HepG2 (cell line): ENCODE results near the gene IL17C. TPM values are rescaled to one million over a fixed set of nuclear protein-coding genes. Genes with fewer than 3 reads are reported as not detected.

Experiments used
- ATAC-seq: fragments of 200-7000 bp; cut with Tn5 transposase; 3 replicates; pipeline ENCODE4 v1.9.1; 2020; ENCODE audit warnings: mild to moderate bottlenecking, moderate library complexity
- BruUV-seq: library from RNA; stranded (reverse); fragments of 400-500 nt; replicated peaks from 2 replicates; lab custom pipeline; 2021; lab: Mats Ljungman, UMichigan
- CTCF ChIA-PET: fragments of 300-600 bp; formaldehyde crosslinking; extraction: SDS; loops from one replicate; lab custom pipeline; 2021; ENCODE audit warnings: low total read pairs, inconsistent platforms, low intra/inter-chr PET ratio; lab: Yijun Ruan, JAX
- POLR2A ChIA-PET: fragments of 350-600 bp; sonication (Branson Sonifier 250); formaldehyde crosslinking; loops from one replicate; lab custom pipeline; 2020; ENCODE audit warnings: antibody characterized with exemption, inconsistent platforms; lab: Yijun Ruan, JAX
- DNase-seq: peaks from one replicate; pipeline ENCODE4 v3.0.0-alpha.2; 2015; ENCODE audit warnings: low spot score
- FAIRE-seq: peaks from 3 replicates; lab custom pipeline; 2011; peaks lifted over from hg19 to GRCh38; lab: Jason Lieb, UNC
- H2AFZ ChIP-seq: one replicate; pipeline ENCODE4 v1.6.1; 2011; ENCODE audit warnings: low read length, inconsistent platforms
- H3K27ac ChIP-seq: fragments of 300-600 bp; 3 replicates; pipeline ENCODE4 v1.8.0; 2011; ENCODE audit warnings: mixed run types, mild to moderate bottlenecking, mixed read lengths, low read length, inconsistent platforms; ENCODE audit not compliant: insufficient read depth; ENCODE audit errors: extremely low read length
- H3K27me3 ChIP-seq, 2 experiments: fragments of 200-600 bp in 1 of 2; 2 replicates in 1 of 2; 3 replicates in 1 of 2; pipeline versions ENCODE4 v1.6.0 to v1.8.0; 2011; ENCODE audit warnings: low read length in 2 of 2, mild to moderate bottlenecking in 2 of 2, moderate library complexity in 2 of 2, inconsistent platforms in 1 of 2; ENCODE audit not compliant: insufficient read depth in 2 of 2, control insufficient read depth in 1 of 2
- H3K36me3 ChIP-seq, 2 experiments: fragments of 200-600 bp in 1 of 2; replicated peaks in 1 of 2; 2 replicates in 1 of 2; 3 replicates in 1 of 2; pipeline versions ENCODE4 v1.5.1 to v1.8.0; 2011; ENCODE audit warnings: low read length in 2 of 2, inconsistent platforms in 1 of 2; ENCODE audit not compliant: insufficient read depth in 2 of 2, control insufficient read depth in 1 of 2
- H3K4me1 ChIP-seq: 2 replicates; pipeline ENCODE4 v1.5.1; 2012; ENCODE audit warnings: low read length, inconsistent platforms; ENCODE audit not compliant: insufficient read depth
- H3K4me2 ChIP-seq: 2 replicates; pipeline ENCODE4 v1.6.0; 2011; ENCODE audit warnings: low read depth, low read length, inconsistent platforms
- H3K4me3 ChIP-seq, 3 experiments: fragments of 200-600 bp in 1 of 3; sonication (generic), shearing (Covaris generic) in 1 of 3; replicated peaks in 1 of 3; 2 replicates each; pipeline ENCODE4 v1.5.1; 2011 to 2016; ENCODE audit warnings: low read length in 3 of 3, inconsistent platforms in 2 of 3, low read depth in 2 of 3, mild to moderate bottlenecking in 2 of 3, control low read depth in 1 of 3, mixed read lengths in 1 of 3; ENCODE audit not compliant: insufficient read depth in 1 of 3
- H3K79me2 ChIP-seq: one replicate; pipeline ENCODE4 v1.6.1; 2011; ENCODE audit warnings: low read length, inconsistent platforms; ENCODE audit not compliant: insufficient read depth
- H3K9ac ChIP-seq: 2 replicates; pipeline ENCODE4 v1.6.0; 2011; ENCODE audit warnings: mild to moderate bottlenecking, low read depth, low read length, inconsistent platforms; ENCODE audit not compliant: insufficient read depth
- H3K9me3 ChIP-seq: 2 replicates; pipeline ENCODE4 v1.5.1; 2012; ENCODE audit warnings: mild to moderate bottlenecking, low read length
- H4K20me1 ChIP-seq: 2 replicates; pipeline ENCODE4 v1.6.0; 2011; ENCODE audit warnings: inconsistent platforms, mild to moderate bottlenecking, low read length, moderate library complexity; ENCODE audit not compliant: insufficient read depth
- AGO1 ChIP-seq: fragments of 200-400 bp; formaldehyde crosslinking; IDR thresholded peaks from 2 replicates; pipeline ENCODE4 v1.6.1; 2017; ENCODE audit warnings: mild to moderate bottlenecking, low read depth, low read length, moderate library complexity; ENCODE audit not compliant: poor library complexity, severe bottlenecking
- CCDC6 ChIP-seq: sonication (generic); formaldehyde crosslinking; IDR thresholded peaks from 2 replicates; pipeline ENCODE4 v1.8.1; 2022; ENCODE audit warnings: mild to moderate bottlenecking, missing genetic modification reagents, moderate library complexity
- HMGXB4 ChIP-seq, 2 experiments: sonication (generic) in 1 of 2; formaldehyde crosslinking in 1 of 2; IDR thresholded peaks; 2 replicates each; pipeline versions ENCODE4 v1.4.0 to v1.6.1; 2018 to 2020; ENCODE audit warnings: missing genetic modification reagents in 2 of 2, borderline replicate concordance in 1 of 2, low read depth in 1 of 2, mild to moderate bottlenecking in 1 of 2, missing biosample characterization in 1 of 2
- LCORL ChIP-seq, 2 experiments: fragments of 450-650 bp in 1 of 2; sonication (generic) in 1 of 2; formaldehyde crosslinking in 1 of 2; IDR thresholded peaks; 2 replicates each; pipeline versions ENCODE4 v1.5.0 to v1.6.1; 2017 to 2020; ENCODE audit warnings: antibody characterized with exemption in 1 of 2, missing genetic modification reagents in 1 of 2
- POLR2A ChIP-seq, 2 experiments: IDR thresholded peaks; 2 replicates each; pipeline ENCODE4 v1.6.1; 2011; ENCODE audit warnings: low read depth in 2 of 2, low read length in 2 of 2, mild to moderate bottlenecking in 1 of 2, moderate library complexity in 1 of 2; ENCODE audit not compliant: insufficient read depth in 1 of 2
- SAP130 ChIP-seq: IDR thresholded peaks from 2 replicates; pipeline ENCODE4 v1.6.1; 2016; ENCODE audit warnings: low read depth
- UBTF ChIP-seq: sonication (generic); formaldehyde crosslinking; IDR thresholded peaks from 2 replicates; pipeline ENCODE4 v1.4.0; 2020; ENCODE audit warnings: mild to moderate bottlenecking, missing genetic modification reagents
- WIZ ChIP-seq: sonication (generic); formaldehyde crosslinking; IDR thresholded peaks from 2 replicates; pipeline ENCODE4 v1.5.1; 2020; ENCODE audit warnings: mild to moderate bottlenecking, missing genetic modification reagents
- ZGPAT ChIP-seq: IDR thresholded peaks from 2 replicates; pipeline ENCODE4 v1.6.1; 2016; ENCODE audit warnings: mild to moderate bottlenecking
- ZNF451 ChIP-seq: sonication (generic); formaldehyde crosslinking; IDR thresholded peaks from 2 replicates; pipeline ENCODE4 v1.5.0; 2020; ENCODE audit warnings: mild to moderate bottlenecking, missing genetic modification reagents
- ZNF891 ChIP-seq: sonication (generic); formaldehyde crosslinking; IDR thresholded peaks from 2 replicates; pipeline ENCODE4 v1.5.0; 2020; ENCODE audit warnings: mild to moderate bottlenecking, missing genetic modification reagents
- WGBS: methylation state at CpG from one replicate; pipeline ENCODE4 v1.1.6; 2017; ENCODE audit warnings: low lambda C conversion rate; 5-methylcytosine and 5-hydroxymethylcytosine counted together
- in situ Hi-C: cut with HindIII; loops from 2 replicates; pipeline ENCODE4 v1.10.0; 2017; ENCODE audit warnings: low pct_unique_long_range_greater_than_20kb; ENCODE audit not compliant: extremely low pct_ligation_motif_present
- intact Hi-C: fragments of 100-400 bp; cut with micrococcal nuclease; formaldehyde crosslinking; loops from one replicate; pipeline ENCODE4 v1.10.0; 2022; ENCODE audit not compliant: unreplicated experiment
- polyA plus RNA-seq, 8 experiments: library from polyadenylated mRNA; depleted of rRNA in 3 of 8; stranded (reverse) in 7 of 8; unstranded in 1 of 8; fragments of >200 nt; fragmentation: Illumina TruSeq in 4 of 8; extraction: Trizol in 4 of 8; gene quantifications; 2 replicates each; pipeline versions ENCODE4 v1.2.1 to v1.2.3, GENCODE V29; 2011 to 2016; ENCODE audit warnings: low read depth in 4 of 8, missing spikeins in 1 of 8, mixed read lengths in 1 of 8; ENCODE audit not compliant: insufficient read depth in 1 of 8
- total RNA-seq, 5 experiments: library from RNA; depleted of rRNA; stranded (reverse); fragments of >200 nt; fragmentation: Illumina TruSeq; extraction: Trizol; gene quantifications; 2 replicates each; pipeline ENCODE4 v1.2.3, GENCODE V29; 2016; ENCODE audit warnings: low read depth in 1 of 5
- TF ChIP-seq, protein P1 (sequence below): sonication (generic); formaldehyde crosslinking; IDR thresholded peaks from 2 replicates; pipeline ENCODE4 v1.8.1; 2023; ENCODE audit warnings: mild to moderate bottlenecking, moderate library complexity, missing genetic modification reagents

IL17C gene
- total and polyA plus RNA-seq, 2 of the 13 experiments (the other 11 are each of a cell fraction or from before 2014, with no cell fraction given) = not detected

- BruUV-seq = no TSS peak
- Histone ChIP-seq H3K27me3 (peaks cover 7 to 51% of the 10 kb centered on the region in 2 experiments; a peak in 4 of 5 replicates), H3K36me3 (no peaks in the 10 kb centered on the region), H3K79me2 (no peaks in the 10 kb centered on the region), H4K20me1 (peaks cover 8% of the 10 kb centered on the region; the same call in 1 of the 2 replicates), H3K27ac (no peak overlapping the region), H3K4me3 (peak overlapping the region; percentile 19 to 58 (median 51); a peak in 4 of 6 replicates), H3K4me1 (peaks cover 57% of the 10 kb centered on the region), H3K4me2 (peak overlapping the region; percentile 65), H3K9me3 (no peaks in the 10 kb centered on the region), H3K9ac (no peak overlapping the region; the same call in 1 of the 2 replicates), H2AFZ (no peak overlapping the region)
- CTCF ChIA-PET = no interaction called here
- ATAC-seq = peak; percentile 1; the same call in 1 of the 3 replicates
- intact Hi-C loops (no loop called here), in situ Hi-C loops (no loop called here)
- no peak for DNase-seq
- POLR2A ChIA-PET = no interaction called here
- no peak for FAIRE-seq
- WGBS = 22% methylated on average over 17 of the region's 21 CpGs
- TF ChIP-seq, protein P1, sequence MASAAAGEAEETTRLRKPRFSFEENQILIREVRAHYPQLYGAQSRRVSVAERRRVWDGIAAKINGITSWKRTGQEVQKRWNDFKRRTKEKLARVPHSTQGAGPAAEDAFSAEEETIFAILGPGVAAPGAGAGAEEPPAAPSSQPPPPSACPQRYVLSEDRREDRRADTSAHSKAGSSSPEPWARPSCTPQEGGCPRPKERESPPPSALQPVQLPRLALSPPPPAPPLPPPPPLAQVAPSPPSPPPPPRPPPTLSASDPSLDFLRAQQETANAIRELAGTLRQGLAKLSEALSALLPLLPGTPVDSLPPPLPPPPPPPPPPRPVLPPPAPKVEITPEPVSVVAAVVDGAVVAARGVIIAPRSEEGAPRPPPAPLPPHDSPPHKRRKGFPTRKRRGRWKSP (CRISPR knock-in tag) = peak; percentile 24; the same call in 1 of the 2 replicates
- no peak for TF ChIP-seq LCORL (IDR thresholded peaks at IDR 0.05)
- TF ChIP-seq LCORL (CRISPR knock-in tag; IDR thresholded peaks at IDR 0.05) = peak; percentile 45; the same call in 1 of the 2 replicates
- 0 out of 4 replicates have a peak, but pooled peaks of 1 of the 2 experiments have one; percentile 29 for TF ChIP-seq POLR2A (IDR thresholded peaks at IDR 0.05; ENCODE audit: insufficient read depth in 1 of 2, low read depth in 2 of 2, low read length in 2 of 2)
- no peak for TF ChIP-seq ZNF891 (CRISPR knock-in tag)
- TF ChIP-seq ZGPAT (CRISPR knock-in tag) = 0 out of 2 replicates have a peak, but pooled peaks have one; percentile 6
- no peak for TF ChIP-seq WIZ
- TF ChIP-seq ZNF451 (CRISPR knock-in tag) = 0 out of 2 replicates have a peak, but pooled peaks have one; percentile 4
- TF ChIP-seq HMGXB4 (CRISPR knock-in tag; IDR thresholded peaks at IDR 0.05; ENCODE audit: borderline replicate concordance in 1 of 2, low read depth in 1 of 2) = 0 out of 4 replicates have a peak, but pooled peaks of 1 of the 2 experiments have one; percentile 9
- peak; percentile 7; the same call in 1 of the 2 replicates for TF ChIP-seq SAP130 (CRISPR knock-in tag)
- TF ChIP-seq UBTF (CRISPR knock-in tag) = 0 out of 2 replicates have a peak, but pooled peaks have one; percentile 7
- TF ChIP-seq CCDC6 = peak; percentile 71; the same call in 1 of the 2 replicates
- TF ChIP-seq AGO1 = peak; percentile 78
These were observed 43.5 kb downstream of the IL17C start for GRCh38 chr16:88681709-88682451.
